D721Med (cell line): ENCODE measurements around the gene PGD.

Experiments used
- DNase-seq: peaks from one replicate; pipeline ENCODE4 v3.0.0; 2011; ENCODE audit warnings: low spot score; ENCODE audit not compliant: insufficient read length
- FAIRE-seq: peaks from 2 replicates; lab custom pipeline; 2011; peaks lifted over from hg19 to GRCh38; lab: Jason Lieb, UNC
- TF ChIP-seq, protein P1 (sequence below): IDR thresholded peaks from 2 replicates; pipeline ENCODE4 v1.5.1; 2012; ENCODE audit warnings: mild to moderate bottlenecking, control low read depth; ENCODE audit not compliant: insufficient read depth; ENCODE audit errors: missing control alignments

PGD gene

DNA sequence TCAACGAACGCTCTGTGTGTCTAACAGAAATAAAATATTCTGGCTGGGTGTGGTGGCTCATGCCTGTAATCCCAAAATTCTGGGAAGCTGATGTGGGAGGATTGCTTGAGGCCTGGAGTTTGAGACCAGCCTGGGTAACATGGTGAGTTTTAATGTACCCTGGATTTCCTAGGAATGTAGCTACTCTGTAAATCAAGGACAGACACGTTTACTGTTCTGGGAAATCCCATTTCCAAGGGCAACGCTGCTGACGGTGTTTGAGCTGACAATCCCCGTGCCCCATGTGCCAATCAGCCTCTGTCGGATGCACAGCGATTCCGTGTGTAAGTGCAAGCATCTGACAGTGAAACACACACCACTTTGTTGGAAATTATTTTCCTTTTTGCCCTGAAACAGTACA lies 59.0 kb downstream of the PGD start:
- DNase-seq (no peak), FAIRE-seq (no peak)
- TF ChIP-seq, protein P1, sequence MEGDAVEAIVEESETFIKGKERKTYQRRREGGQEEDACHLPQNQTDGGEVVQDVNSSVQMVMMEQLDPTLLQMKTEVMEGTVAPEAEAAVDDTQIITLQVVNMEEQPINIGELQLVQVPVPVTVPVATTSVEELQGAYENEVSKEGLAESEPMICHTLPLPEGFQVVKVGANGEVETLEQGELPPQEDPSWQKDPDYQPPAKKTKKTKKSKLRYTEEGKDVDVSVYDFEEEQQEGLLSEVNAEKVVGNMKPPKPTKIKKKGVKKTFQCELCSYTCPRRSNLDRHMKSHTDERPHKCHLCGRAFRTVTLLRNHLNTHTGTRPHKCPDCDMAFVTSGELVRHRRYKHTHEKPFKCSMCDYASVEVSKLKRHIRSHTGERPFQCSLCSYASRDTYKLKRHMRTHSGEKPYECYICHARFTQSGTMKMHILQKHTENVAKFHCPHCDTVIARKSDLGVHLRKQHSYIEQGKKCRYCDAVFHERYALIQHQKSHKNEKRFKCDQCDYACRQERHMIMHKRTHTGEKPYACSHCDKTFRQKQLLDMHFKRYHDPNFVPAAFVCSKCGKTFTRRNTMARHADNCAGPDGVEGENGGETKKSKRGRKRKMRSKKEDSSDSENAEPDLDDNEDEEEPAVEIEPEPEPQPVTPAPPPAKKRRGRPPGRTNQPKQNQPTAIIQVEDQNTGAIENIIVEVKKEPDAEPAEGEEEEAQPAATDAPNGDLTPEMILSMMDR = no peak

DNA sequence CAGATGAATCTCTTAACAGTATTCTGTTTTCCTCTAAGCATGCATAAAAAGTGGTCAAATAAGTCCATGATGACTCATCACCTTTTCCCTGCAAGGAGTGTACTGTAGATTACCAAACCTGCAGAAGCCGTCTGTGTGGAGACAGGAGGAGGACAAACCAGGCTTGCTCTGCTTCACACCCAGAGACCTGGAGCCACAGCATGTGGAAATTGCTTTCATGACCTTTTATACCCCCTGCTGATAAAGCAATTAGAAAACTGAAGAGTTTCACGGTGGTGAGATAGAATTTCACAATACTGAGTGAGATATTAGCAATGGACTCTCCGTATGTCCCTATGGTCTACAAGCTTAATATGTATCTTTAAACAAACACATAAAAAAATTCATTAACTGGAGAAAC lies 60.3 kb downstream of the PGD start:
- DNase-seq (no peak), FAIRE-seq (no peak)
- TF ChIP-seq, protein P1 = no peak

DNA sequence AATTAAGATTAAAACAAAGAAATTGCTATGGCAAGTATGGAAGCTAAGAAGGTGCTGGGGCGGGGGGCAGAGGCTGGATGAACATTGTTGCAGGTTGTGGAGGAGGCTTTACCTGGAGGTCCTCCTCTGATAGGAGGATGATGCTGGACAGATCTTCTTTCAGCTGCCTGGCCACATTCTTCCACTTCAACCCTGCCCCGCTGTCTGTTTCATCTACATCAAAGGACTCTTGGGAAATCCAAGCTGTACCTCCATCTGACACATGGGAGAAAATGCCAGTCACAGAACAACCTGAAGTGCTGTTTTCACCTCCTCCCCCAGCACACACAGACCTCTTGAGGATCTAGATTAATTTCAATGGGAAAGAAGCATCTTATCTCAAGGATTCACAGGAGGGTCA lies 68.2 kb downstream of the PGD start:
- DNase-seq (no peak), FAIRE-seq (no peak)
- TF ChIP-seq, protein P1 = no peak

DNA sequence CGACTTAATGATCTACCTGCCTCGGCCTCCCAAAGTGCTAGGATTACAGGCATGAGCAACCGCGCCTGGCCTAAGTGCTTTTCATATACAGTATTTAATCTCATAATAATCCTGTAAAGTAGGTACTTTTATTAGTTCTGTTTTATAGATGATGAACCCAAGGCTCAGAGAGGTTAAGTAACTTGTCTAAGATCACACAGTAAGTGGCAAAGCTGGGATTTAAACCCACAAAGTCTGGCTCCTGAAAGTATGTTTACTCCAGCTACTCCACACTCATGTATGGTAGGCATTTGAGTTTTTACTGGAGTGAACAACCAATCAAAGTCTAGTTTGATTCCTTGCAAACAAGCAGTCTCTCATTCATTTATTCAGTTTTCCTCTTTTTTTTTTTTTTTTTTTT lies 71.2 kb downstream of the PGD start:
- TF ChIP-seq, protein P1 = no peak
- no peak for DNase-seq

More for the DNA sequence above, 71.2 kb downstream of the PGD start:
- no peak for FAIRE-seq
